A549 treated with dexamethasone at 1 μM for 4 hours (cell line): ENCODE measurements around the gene CLDN19. TPM values are rescaled to one million over a fixed set of nuclear protein-coding genes. Genes with fewer than 3 reads are reported as not detected.

Experiments used
- total RNA-seq: library from RNA; stranded (reverse); fragments of 200-300 nt; extraction: Qiagen RNA extraction; gene quantifications from 5 replicates; pipeline ENCODE4 v1.2.3, GENCODE V29; 2022

Gene CLDN19, protein sequence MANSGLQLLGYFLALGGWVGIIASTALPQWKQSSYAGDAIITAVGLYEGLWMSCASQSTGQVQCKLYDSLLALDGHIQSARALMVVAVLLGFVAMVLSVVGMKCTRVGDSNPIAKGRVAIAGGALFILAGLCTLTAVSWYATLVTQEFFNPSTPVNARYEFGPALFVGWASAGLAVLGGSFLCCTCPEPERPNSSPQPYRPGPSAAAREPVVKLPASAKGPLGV
- not detected in 5 replicates for total RNA-seq

DNA sequence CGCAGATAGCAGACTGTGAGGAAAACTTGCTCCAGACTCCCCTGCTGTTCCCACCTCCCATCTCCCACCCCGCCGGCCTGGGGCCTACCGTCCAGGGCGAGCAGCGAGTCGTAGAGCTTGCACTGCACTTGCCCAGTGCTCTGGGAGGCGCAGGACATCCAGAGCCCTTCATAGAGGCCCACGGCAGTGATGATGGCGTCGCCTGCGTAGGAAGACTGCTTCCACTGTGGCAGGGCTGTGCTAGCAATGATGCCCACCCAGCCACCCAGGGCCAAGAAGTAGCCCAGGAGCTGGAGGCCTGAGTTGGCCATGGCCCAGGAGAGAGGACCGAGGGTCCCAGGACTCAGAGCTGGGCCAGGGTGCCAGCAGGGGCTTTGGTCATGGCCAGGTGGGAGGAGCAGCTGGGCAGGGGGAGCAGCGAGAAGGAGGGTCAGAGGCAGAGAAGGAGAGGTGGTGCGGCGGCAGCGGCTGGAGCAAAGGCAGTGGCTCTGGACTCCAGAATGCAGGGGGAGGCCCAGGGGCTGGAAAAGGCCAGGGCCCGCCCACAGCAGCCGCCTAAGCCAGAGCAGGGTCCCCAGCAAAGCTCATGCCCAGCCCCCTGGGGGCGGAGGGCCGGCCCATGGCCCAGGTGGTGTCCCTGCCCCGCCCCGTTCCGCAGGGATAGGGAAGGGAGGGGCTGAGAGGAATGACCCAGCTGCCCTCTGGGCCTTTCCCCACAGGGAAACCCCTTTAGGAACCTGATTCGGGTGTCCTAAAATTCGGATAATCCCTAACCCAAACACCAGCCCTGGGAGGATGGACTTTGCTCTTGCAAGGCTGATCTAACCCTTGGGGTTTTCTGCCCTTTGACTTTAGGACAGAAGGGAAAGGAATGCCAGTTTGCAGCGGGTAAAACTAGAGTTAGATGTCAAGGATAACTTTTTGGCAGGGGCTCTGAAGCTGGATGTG, at the start of gene CLDN19:
CLDN19 (minus strand) TSS at position 484 of the 948 bp plus-strand sequence; CDS start at position 311, 173 bp downstream.

DNA sequence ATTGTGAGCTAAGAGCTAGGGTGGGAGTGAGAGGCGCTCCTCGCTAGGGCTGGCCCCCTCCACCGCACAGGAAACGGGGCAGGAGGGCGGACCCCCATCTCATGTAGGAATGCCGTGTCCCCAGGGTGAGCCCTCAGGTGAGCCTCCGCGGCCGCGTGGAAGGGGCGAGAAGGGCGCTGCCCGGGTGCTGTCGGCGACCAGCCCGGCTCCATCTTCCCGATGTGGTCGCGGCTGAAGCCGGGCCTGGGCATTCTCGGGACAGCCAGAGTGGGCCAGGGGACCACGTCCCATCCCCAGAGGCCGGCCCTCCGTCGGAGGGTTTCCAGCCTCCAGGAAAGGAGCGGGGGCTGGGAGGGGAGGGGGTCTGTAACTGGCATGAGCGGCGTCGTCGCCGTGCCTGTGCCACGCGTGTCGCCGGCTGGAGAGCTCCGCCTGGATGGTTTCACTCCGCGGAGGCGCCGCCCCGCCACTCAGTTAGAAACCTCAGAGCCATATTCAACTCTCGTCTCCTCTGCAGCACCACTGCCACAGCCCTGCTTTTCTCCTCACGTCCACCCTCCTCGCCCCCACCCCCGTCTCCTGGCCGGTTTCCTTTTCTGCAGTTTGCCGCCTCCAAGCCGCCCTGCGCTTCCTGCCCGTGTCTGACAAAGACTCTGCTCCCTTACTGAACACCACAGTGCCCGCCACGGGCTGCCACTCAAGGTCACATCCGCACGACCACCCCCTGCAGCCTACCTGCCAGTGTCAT, 45.1 kb upstream of the CLDN19 start, which contains the start of gene TMEM269:
TMEM269 (plus strand) TSS at position 46 of the 748 bp plus-strand sequence. CDS start 4,903 bp downstream, outside the sequence.

DNA sequence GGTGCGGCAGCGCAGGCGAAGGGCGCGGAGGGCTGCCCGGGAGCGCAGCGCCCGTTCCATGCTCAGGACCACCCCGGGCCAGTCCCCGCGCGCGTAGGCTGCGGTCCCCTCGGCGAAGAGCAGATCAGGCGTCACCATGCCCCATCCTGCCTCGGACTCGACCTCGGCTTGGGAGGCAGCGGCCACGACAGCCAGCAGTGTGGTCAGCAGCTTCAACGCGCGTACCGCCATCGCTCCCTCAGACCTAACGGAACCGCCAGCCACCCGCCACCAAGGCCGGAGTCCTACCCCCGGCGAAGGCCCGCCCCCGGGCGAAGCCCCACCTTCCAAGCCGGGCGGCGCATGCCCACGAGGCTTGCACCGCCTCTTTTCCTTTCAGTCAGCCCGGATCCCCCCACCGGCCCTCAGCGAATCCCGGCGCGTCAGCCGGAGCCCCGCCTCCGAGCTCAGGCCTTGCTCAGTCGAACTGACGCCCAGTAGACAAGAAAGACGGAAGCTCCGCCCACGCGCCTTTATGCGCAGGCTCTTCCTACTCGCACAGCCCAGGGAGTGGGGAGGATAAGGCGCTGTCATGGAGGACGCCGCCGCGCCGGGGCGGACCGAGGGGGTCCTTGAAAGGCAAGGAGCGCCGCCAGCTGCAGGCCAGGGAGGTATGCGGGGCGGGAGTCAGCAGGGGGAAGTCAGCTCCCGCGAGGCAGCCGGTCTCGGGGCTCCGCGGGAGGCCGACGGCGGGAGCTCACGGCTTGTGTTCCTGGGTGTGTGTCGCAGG, 26.9 kb upstream of the CLDN19 start, which contains the start of the genes C1orf50 and P3H1:
C1orf50 (plus strand) TSS at position 509 of the 769 bp plus-strand sequence; CDS start at position 572, 63 bp downstream.
P3H1 (minus strand) TSS at position 288 of the 769 bp plus-strand sequence; CDS start at position 231, 57 bp downstream.

Other genes with a start within 250 kb of the CLDN19 start
- 58.4 to 75.0 TPM (median 61.8 TPM) in 5 replicates for gene PPIH, start 81.8 kb downstream of the CLDN19 start, total RNA-seq
- 759 to 914 TPM (median 874 TPM) in 5 replicates for gene YBX1, start 57.8 kb downstream of the CLDN19 start, total RNA-seq
- 21.6 to 33.8 TPM (median 29.0 TPM) in 5 replicates for gene P3H1, start 26.8 kb upstream of the CLDN19 start, total RNA-seq
- 2.1 to 5.9 TPM (median 3.3 TPM) in 5 replicates for gene C1orf50, start 27.0 kb upstream of the CLDN19 start, total RNA-seq
- gene TMEM269, start 44.8 kb upstream of the CLDN19 start, total RNA-seq: 0.05 to 0.11 TPM (median 0.08 TPM) in 5 replicates
- 3.5 to 4.6 TPM (median 4.2 TPM) in 5 replicates for gene ERMAP, start 76.9 kb upstream of the CLDN19 start, total RNA-seq
- 12.3 to 15.8 TPM (median 13.7 TPM) in 5 replicates for gene SVBP, start 77.2 kb upstream of the CLDN19 start, total RNA-seq
- gene ZNF691, start 106.4 kb upstream of the CLDN19 start, total RNA-seq: 6.7 to 8.2 TPM (median 7.4 TPM) in 5 replicates
- gene SLC2A1, start 218.6 kb upstream of the CLDN19 start, total RNA-seq: 101 to 117 TPM (median 109 TPM) in 5 replicates